GM12878 (cell line): ENCODE measurements around the gene PTPRS.

Source experiments
- CBX5 ChIP-seq: sonication (generic); IDR thresholded peaks from 2 replicates; pipeline ENCODE4 v1.6.1; 2016; ENCODE audit warnings: low read depth, moderate library complexity, mild to moderate bottlenecking, inconsistent platforms
- CHD4 ChIP-seq: fragments of 200-600 bp; sonication (generic); IDR thresholded peaks from 2 replicates; pipeline ENCODE4 v1.6.1; 2016; ENCODE audit warnings: mild to moderate bottlenecking

GRCh38 chr19:5386841-5387240, 46.2 kb upstream of the PTPRS start:
- no peak for TF ChIP-seq CHD4
- no peak for TF ChIP-seq CBX5
